Stimulated activated naive CD8-positive, alpha-beta T cell treated with anti-CD3 and anti-CD28 coated beads, Interleukin-15, Interleukin-2, amounts not matched to agents 100 ng/mL and 50 ng/mL, for 24 hours (primary cell): ENCODE measurements around the gene PTPRM.

Source experiments
- H3K27ac Mint-ChIP-seq: one replicate; pipeline ENCODE4 v1.8.0; 2021; ENCODE audit warnings: mild to moderate bottlenecking, mixed read lengths
- H3K27me3 Mint-ChIP-seq: one replicate; pipeline ENCODE4 v1.8.0; 2021; ENCODE audit warnings: mixed read lengths
- H3K36me3 Mint-ChIP-seq: one replicate; pipeline ENCODE4 v1.8.0; 2021; ENCODE audit warnings: low read depth, mixed read lengths
- H3K4me1 Mint-ChIP-seq: one replicate; pipeline ENCODE4 v1.8.0; 2021; ENCODE audit warnings: low read depth, mixed read lengths
- H3K4me3 Mint-ChIP-seq: one replicate; pipeline ENCODE4 v1.8.0; 2021; ENCODE audit warnings: mild to moderate bottlenecking, mixed read lengths
- H3K9me3 Mint-ChIP-seq: one replicate; pipeline ENCODE4 v1.8.0; 2021; ENCODE audit warnings: mixed read lengths

PTPRM gene

GRCh38 chr18:8073167-8073566, 506.1 kb downstream of the PTPRM start:
- Mint-ChIP-seq H3K27me3 (no peaks in the 10 kb centered on the region), H3K27ac (no peak overlapping the region), H3K4me3 (no peak overlapping the region), H3K9me3 (peaks cover 5% of the 10 kb centered on the region), H3K36me3 (no peaks in the 10 kb centered on the region), H3K4me1 (no peaks in the 10 kb centered on the region)

DNA sequence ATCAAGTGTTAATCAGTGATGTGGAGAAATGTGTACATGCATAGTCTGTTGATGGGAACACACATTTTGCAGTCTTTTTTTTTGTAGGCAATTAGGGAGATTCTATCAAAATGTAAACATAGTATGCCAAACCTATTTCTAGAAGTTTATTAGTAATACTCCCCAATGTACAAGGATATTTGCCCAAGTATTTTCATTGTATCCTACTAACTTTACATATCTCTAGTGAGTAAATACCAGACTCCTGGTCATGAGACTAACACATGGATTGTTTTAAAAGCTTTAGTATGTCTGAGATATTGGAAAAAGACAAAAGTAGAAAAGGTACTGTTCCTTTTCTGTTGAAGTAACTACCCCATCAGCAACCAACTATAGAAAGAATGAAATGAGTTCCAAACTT, 513.0 kb downstream of the PTPRM start:
- no peaks in the 10 kb centered on the region for H3K9me3 Mint-ChIP-seq
- no peaks in the 10 kb centered on the region for H3K27me3 Mint-ChIP-seq
- no peak overlapping the region for H3K4me3 Mint-ChIP-seq
- no peaks in the 10 kb centered on the region for H3K4me1 Mint-ChIP-seq
- H3K36me3 Mint-ChIP-seq, result no peaks in the 10 kb centered on the region
- no peak overlapping the region for H3K27ac Mint-ChIP-seq

- Mint-ChIP-seq H3K9me3 (no peaks in the 10 kb centered on the region), H3K4me1 (no peaks in the 10 kb centered on the region), H3K36me3 (no peaks in the 10 kb centered on the region), H3K27me3 (no peaks in the 10 kb centered on the region), H3K27ac (no peak overlapping the region), H3K4me3 (no peak overlapping the region)
These were observed 514.2 kb downstream of the PTPRM start for GRCh38 chr18:8081267-8081666.

GRCh38 chr18:8081872-8082553, 514.9 kb downstream of the PTPRM start:
- no peaks in the 10 kb centered on the region for H3K27me3 Mint-ChIP-seq
- no peak overlapping the region for H3K27ac Mint-ChIP-seq
- no peaks in the 10 kb centered on the region for H3K4me1 Mint-ChIP-seq
- no peaks in the 10 kb centered on the region for H3K36me3 Mint-ChIP-seq
- no peaks in the 10 kb centered on the region for H3K9me3 Mint-ChIP-seq
- H3K4me3 Mint-ChIP-seq, result no peak overlapping the region

DNA sequence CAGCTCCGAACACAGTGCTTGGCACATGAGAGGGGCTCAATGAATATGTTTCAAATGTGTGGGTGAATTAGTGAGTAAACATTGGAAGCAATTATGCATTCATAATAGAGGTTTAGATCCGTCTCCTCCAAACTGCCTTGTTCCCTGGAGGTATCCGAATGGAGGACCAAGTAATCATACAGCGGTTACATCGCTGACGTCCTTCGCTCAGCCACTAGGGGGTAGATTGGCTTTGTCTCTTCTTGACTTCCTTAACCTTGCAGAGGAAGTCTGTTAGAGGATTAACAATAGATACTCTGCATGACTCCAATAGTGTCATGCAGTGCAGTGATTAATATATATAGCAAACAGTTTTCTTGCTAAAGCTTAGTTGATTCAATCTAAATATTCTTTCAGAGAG, 517.0 kb downstream of the PTPRM start:
- no peaks in the 10 kb centered on the region for H3K27me3 Mint-ChIP-seq
- no peaks in the 10 kb centered on the region for H3K4me1 Mint-ChIP-seq
- H3K4me3 Mint-ChIP-seq, result no peak overlapping the region
- H3K36me3 Mint-ChIP-seq, result no peaks in the 10 kb centered on the region
- H3K27ac Mint-ChIP-seq, result no peak overlapping the region
- no peaks in the 10 kb centered on the region for H3K9me3 Mint-ChIP-seq

GRCh38 chr18:8088626-8089025, 521.5 kb downstream of the PTPRM start:
- Mint-ChIP-seq H3K27me3 (no peaks in the 10 kb centered on the region), H3K4me1 (no peaks in the 10 kb centered on the region), H3K27ac (no peak overlapping the region), H3K4me3 (no peak overlapping the region), H3K36me3 (no peaks in the 10 kb centered on the region), H3K9me3 (no peaks in the 10 kb centered on the region)

GRCh38 chr18:8091035-8091434, 523.9 kb downstream of the PTPRM start:
- Mint-ChIP-seq H3K27ac (no peak overlapping the region), H3K27me3 (no peaks in the 10 kb centered on the region), H3K36me3 (no peaks in the 10 kb centered on the region), H3K9me3 (no peaks in the 10 kb centered on the region), H3K4me1 (no peaks in the 10 kb centered on the region), H3K4me3 (no peak overlapping the region)

DNA sequence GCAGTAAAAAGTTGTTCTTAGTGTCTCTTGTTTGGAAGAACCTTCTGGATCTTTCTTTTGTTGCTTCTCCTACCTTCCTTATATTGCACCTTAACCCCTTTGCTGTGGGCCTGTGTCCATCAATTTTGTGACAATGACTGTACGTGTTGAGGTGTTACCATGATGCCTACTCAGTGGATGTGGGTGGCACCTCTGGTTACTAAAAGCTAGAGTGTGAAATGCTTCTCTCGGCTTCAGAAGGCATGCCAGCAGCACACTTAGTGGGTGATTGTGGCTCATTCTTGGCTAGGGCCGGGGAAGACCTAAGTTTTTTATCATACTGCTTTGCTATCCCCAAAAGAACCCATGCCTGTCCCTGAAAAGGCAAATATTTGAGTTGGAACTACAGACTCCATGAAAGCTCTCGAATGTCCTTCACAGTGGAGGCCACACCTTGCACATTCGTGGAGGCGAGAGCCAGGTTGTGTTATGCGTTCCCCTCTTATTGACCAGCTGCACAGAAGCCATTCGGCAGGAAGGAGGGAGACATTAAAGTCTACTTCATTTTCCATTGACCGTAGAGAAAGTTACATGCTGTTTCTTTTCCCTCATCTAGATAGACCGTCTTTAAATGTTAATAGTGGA, 528.9 kb downstream of the PTPRM start:
- Mint-ChIP-seq H3K36me3 (no peaks in the 10 kb centered on the region), H3K4me1 (no peaks in the 10 kb centered on the region), H3K4me3 (no peak overlapping the region), H3K9me3 (peaks cover 4% of the 10 kb centered on the region), H3K27me3 (no peaks in the 10 kb centered on the region), H3K27ac (no peak overlapping the region)

GRCh38 chr18:8097399-8097798, 530.3 kb downstream of the PTPRM start:
- no peaks in the 10 kb centered on the region for H3K27me3 Mint-ChIP-seq
- no peaks in the 10 kb centered on the region for H3K4me1 Mint-ChIP-seq
- H3K36me3 Mint-ChIP-seq, result no peaks in the 10 kb centered on the region
- H3K27ac Mint-ChIP-seq, result no peak overlapping the region
- H3K9me3 Mint-ChIP-seq, result peaks cover 4% of the 10 kb centered on the region
- no peak overlapping the region for H3K4me3 Mint-ChIP-seq

DNA sequence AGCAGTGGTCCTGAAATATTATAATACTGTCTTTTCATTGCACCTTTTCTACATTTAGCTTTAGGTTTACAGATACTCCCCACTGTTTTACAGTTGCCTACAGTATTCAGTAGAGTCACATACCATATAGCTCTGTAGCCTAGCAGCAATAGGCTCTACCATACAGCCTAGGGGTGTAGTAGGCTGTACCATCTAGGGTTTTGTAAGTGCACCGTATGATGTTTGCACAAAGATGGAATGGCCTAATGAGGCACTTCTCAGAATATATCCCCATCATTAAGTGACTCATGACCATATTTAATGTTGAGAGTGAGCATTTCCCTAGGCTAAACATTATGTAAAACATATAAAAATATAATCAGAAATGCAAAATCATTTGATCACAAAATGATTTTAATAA, 530.8 kb downstream of the PTPRM start:
- Mint-ChIP-seq H3K27ac (no peak overlapping the region), H3K9me3 (peaks cover 4% of the 10 kb centered on the region), H3K4me1 (no peaks in the 10 kb centered on the region), H3K27me3 (no peaks in the 10 kb centered on the region), H3K36me3 (no peaks in the 10 kb centered on the region), H3K4me3 (no peak overlapping the region)

DNA sequence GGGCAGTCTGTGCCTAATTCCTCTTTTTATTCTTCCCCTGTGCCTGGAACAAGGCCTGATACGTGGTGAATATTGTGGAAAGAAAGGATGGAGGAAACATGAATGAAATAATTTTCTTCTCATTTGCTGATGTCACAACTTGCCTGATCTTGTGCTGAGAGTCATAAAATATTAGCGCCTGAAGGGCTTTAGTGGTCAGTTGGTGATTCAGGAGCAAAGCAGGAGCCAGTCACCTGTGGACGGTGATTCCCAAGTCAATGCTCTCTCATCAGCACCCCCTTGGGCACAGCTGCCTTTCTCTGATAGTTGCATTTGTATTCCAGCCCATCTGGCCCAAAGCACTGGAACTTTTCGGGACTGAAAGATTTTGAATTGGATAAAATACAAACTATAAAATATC, 539.5 kb downstream of the PTPRM start:
- Mint-ChIP-seq H3K4me3 (no peak overlapping the region), H3K27me3 (no peaks in the 10 kb centered on the region), H3K9me3 (no peaks in the 10 kb centered on the region), H3K27ac (no peak overlapping the region), H3K4me1 (no peaks in the 10 kb centered on the region), H3K36me3 (no peaks in the 10 kb centered on the region)

DNA sequence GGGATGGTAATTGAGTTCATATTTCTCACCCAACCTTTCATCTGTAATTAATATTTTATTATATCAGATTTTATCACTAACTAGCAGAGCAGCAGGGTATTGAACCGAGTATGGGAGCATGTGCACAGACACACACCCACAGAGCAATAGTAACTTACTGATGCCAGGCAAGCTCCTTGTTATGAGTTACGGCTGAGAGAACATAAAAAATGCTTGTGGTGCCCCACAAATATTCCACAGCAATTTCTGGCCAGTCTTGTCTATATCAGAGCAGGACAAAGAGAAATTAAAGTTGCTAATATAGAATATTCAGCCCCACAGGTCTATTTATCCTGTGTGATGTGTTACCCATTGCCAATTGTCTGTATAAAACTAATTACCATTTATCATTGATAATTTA, 540.3 kb downstream of the PTPRM start:
- Mint-ChIP-seq H3K9me3 (no peaks in the 10 kb centered on the region), H3K4me1 (no peaks in the 10 kb centered on the region), H3K4me3 (no peak overlapping the region), H3K36me3 (no peaks in the 10 kb centered on the region), H3K27me3 (no peaks in the 10 kb centered on the region), H3K27ac (no peak overlapping the region)

GRCh38 chr18:8114480-8114879, 547.4 kb downstream of the PTPRM start:
- Mint-ChIP-seq H3K9me3 (no peaks in the 10 kb centered on the region), H3K36me3 (no peaks in the 10 kb centered on the region), H3K4me1 (no peaks in the 10 kb centered on the region), H3K4me3 (no peak overlapping the region), H3K27ac (no peak overlapping the region), H3K27me3 (no peaks in the 10 kb centered on the region)

DNA sequence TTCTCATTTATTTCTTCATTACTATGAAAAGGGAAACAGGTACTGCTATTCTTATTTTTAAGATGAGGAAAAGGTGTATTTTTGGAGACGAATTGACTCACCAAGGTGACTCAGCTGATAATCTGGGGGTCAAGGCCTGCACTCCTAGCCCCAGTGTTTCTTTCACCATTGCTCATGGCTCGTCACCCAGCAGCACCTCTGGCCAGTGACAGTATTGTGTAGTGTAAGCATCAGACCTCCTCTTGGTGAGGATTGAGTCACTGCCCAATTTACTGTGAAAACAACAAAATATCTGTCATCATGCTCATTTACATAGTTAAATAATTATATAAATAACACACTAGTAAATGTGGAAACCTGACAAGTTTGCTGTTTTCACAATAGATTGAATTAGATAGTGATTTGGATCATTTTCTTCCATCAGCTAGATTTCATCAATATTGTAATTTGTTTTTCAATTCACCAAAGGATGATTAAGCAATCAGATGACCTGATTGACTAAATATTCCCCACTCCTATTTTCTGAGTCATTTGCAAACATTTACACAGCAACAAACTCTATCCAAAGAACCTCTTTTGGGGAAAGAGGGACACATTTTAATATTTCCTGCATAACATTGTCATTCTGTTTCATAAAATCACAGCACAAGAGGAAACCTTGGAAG, 549.4 kb downstream of the PTPRM start:
- Mint-ChIP-seq H3K27me3 (no peaks in the 10 kb centered on the region), H3K36me3 (no peaks in the 10 kb centered on the region), H3K9me3 (no peaks in the 10 kb centered on the region), H3K27ac (no peak overlapping the region), H3K4me1 (no peaks in the 10 kb centered on the region), H3K4me3 (no peak overlapping the region)

DNA sequence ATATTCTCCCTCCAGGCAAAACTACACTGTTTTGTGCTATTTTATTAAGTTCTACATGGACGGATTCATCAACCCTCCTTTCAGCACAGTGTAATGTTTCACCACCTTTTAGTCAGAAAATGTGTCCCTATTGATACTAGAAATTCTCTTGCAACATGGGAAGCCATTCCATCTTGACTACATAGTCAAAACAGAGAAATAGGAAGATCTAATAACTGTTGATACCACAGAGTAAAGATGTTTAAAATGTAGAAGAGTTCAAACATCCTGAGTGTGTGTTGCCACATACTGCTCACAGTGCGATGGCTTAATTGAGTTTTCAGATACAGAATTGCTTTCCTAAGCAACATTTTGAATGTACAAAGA, 549.9 kb downstream of the PTPRM start:
- H3K27ac Mint-ChIP-seq, result no peak overlapping the region
- no peaks in the 10 kb centered on the region for H3K27me3 Mint-ChIP-seq
- no peaks in the 10 kb centered on the region for H3K9me3 Mint-ChIP-seq
- H3K36me3 Mint-ChIP-seq, result no peaks in the 10 kb centered on the region
- H3K4me3 Mint-ChIP-seq, result no peak overlapping the region
- no peaks in the 10 kb centered on the region for H3K4me1 Mint-ChIP-seq

DNA sequence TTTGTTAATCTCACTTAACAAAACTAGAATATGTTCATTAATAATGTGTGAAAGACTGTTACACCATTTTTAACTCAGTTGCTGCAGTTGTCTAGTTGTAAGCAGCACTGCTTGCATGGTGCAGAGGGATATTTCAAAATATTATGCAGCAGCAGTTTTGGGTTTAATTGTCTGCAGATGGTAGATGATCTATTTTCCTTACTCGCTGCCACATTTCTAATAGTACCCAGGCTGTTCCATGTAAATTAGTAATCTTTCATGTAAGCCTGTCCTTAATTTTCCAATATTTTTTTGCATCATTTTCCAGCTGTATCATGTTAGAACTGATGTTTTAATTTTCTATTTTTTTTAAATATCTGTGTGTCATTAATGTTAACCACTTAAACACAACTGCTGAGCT, 554.0 kb downstream of the PTPRM start:
- Mint-ChIP-seq H3K4me3 (no peak overlapping the region), H3K27me3 (no peaks in the 10 kb centered on the region), H3K4me1 (no peaks in the 10 kb centered on the region), H3K36me3 (no peaks in the 10 kb centered on the region), H3K27ac (no peak overlapping the region), H3K9me3 (no peaks in the 10 kb centered on the region)
